ENCODE measurements around the gene TBC1D32. TPM values are rescaled to one million over a fixed set of nuclear protein-coding genes. Genes with fewer than 3 reads are reported as not detected.

The TBC1D32 gene
- total RNA-seq, 1 donor from 2014 or later: 24.2 TPM

- Mint-ChIP-seq H3K27me3 (ENCODE audit: unreplicated experiment) (no peaks in the 10 kb centered on the region), H3K9me3 (ENCODE audit: unreplicated experiment) (no peaks in the 10 kb centered on the region), H3K36me3 (ENCODE audit: unreplicated experiment) (peaks cover 9% of the 10 kb centered on the region), H3K27ac (ENCODE audit: unreplicated experiment) (no peak overlapping the region), H3K4me1 (ENCODE audit: low read depth, unreplicated experiment) (no peaks in the 10 kb centered on the region), H3K4me3 (ENCODE audit: unreplicated experiment) (no peak overlapping the region)
- no peak for DNase-seq
- TF ChIP-seq CTCF (IDR thresholded peaks at IDR 0.05; ENCODE audit: partially characterized antibody, unreplicated experiment): no peak
These were observed 172.4 kb downstream of the TBC1D32 start for GRCh38 chr6:121161886-121162285.

DNA sequence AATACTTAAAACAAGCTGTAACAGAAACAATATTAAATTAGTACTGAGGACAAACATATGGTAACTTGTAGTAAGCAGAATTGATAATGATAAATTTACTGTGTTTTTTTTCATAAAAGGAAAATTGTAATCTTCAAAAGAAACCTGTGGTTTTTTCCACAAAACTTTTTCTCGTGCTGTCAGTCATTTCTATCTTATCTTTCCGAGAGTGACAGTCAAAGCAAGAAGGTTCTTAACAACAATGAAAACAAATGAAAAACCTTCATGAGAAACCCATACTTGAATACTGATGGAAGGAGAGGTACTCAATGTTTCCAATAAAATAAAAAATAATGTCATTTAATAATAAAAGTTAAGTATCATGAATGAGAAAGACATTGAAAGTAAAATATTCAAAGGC lies 174.0 kb downstream of the TBC1D32 start:
- H3K27me3 Mint-ChIP-seq (ENCODE audit: unreplicated experiment): no peaks in the 10 kb centered on the region
- TF ChIP-seq CTCF (IDR thresholded peaks at IDR 0.05; ENCODE audit: partially characterized antibody, unreplicated experiment): no peak
- no peak overlapping the region for H3K27ac Mint-ChIP-seq (ENCODE audit: unreplicated experiment)
- H3K9me3 Mint-ChIP-seq (ENCODE audit: unreplicated experiment): no peaks in the 10 kb centered on the region
- H3K4me3 Mint-ChIP-seq (ENCODE audit: unreplicated experiment): no peak overlapping the region
- H3K4me1 Mint-ChIP-seq (ENCODE audit: low read depth, unreplicated experiment): no peaks in the 10 kb centered on the region
- DNase-seq: no peak
- peaks cover 9% of the 10 kb centered on the region for H3K36me3 Mint-ChIP-seq (ENCODE audit: unreplicated experiment)

DNA sequence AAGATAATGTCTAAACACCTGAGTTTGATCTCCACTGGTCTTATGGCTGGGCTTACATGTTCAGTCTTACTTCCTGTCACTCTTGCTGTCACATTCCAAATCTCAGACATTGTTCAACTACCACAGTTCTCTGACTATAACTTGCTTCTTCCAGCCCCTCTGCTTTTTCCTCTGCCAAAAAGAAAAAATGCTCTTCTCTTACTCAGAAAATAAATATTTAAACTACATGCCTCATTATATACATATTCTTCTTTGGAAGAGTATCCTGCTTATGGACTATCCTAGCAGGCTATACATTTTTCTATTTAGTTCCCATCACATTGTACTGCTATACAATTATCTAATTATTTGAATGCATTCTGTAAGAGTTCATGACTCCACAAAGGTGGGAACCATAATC lies 175.4 kb downstream of the TBC1D32 start:
- Mint-ChIP-seq H3K27me3 (ENCODE audit: unreplicated experiment) (no peaks in the 10 kb centered on the region), H3K4me1 (ENCODE audit: low read depth, unreplicated experiment) (no peaks in the 10 kb centered on the region), H3K9me3 (ENCODE audit: unreplicated experiment) (no peaks in the 10 kb centered on the region)

DNA sequence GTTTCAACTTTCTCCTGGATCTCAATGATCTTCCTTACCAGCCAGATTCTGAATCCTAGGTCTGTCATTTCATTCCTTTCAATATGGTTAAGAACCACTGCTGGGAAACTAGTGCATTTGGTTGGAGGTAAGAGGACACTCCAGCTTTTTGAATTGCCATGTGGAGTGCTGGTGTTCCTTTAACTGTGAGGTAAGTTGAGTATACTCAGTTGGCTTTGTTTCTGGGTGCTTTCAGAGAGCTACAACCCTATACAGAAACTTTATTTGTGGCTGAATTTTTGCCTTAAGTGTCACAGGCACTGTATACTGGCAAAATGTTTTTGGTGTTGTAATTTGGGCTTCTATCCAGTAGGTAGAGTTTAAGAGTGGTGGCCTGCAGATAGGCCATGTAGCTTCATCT lies 175.8 kb downstream of the TBC1D32 start:
- no peaks in the 10 kb centered on the region for H3K4me1 Mint-ChIP-seq (ENCODE audit: low read depth, unreplicated experiment)
- no peaks in the 10 kb centered on the region for H3K9me3 Mint-ChIP-seq (ENCODE audit: unreplicated experiment)
- H3K27ac Mint-ChIP-seq (ENCODE audit: unreplicated experiment): no peak overlapping the region
- no peak for TF ChIP-seq CTCF (IDR thresholded peaks at IDR 0.05; ENCODE audit: partially characterized antibody, unreplicated experiment)
- no peak for DNase-seq
- H3K4me3 Mint-ChIP-seq (ENCODE audit: unreplicated experiment): no peak overlapping the region
- H3K27me3 Mint-ChIP-seq (ENCODE audit: unreplicated experiment): no peaks in the 10 kb centered on the region
- H3K36me3 Mint-ChIP-seq (ENCODE audit: unreplicated experiment): peaks cover 16% of the 10 kb centered on the region

More for the DNA sequence above, 175.4 kb downstream of the TBC1D32 start:
- DNase-seq: no peak
- TF ChIP-seq CTCF (IDR thresholded peaks at IDR 0.05; ENCODE audit: partially characterized antibody, unreplicated experiment): no peak
- Mint-ChIP-seq H3K4me3 (ENCODE audit: unreplicated experiment) (no peak overlapping the region), H3K27ac (ENCODE audit: unreplicated experiment) (no peak overlapping the region), H3K36me3 (ENCODE audit: unreplicated experiment) (peaks cover 16% of the 10 kb centered on the region)

DNA sequence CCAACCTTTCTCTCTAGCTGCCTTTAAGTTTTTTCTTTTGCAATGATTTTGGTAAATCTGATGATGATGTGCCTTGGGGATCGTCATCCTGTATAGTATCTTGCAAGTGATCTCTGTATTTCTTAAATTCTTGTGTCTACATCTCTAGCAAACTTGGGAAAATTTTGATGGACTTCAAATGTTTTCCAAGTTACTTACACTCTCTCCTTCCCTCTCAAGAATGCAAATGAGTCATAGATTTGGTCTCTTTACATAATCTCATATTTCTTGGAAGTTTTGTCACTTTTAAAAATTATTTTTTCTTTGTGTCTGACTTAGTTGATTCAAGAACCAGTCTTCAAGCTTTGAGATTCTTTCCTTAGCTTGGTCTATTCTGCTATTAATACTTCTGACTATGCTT lies 176.4 kb downstream of the TBC1D32 start:
- DNase-seq: no peak
- H3K27ac Mint-ChIP-seq (ENCODE audit: unreplicated experiment): no peak overlapping the region
- no peaks in the 10 kb centered on the region for H3K4me1 Mint-ChIP-seq (ENCODE audit: low read depth, unreplicated experiment)
- H3K4me3 Mint-ChIP-seq (ENCODE audit: unreplicated experiment): no peak overlapping the region
- no peak for TF ChIP-seq CTCF (IDR thresholded peaks at IDR 0.05; ENCODE audit: partially characterized antibody, unreplicated experiment)
- H3K9me3 Mint-ChIP-seq (ENCODE audit: unreplicated experiment): no peaks in the 10 kb centered on the region
- peaks cover 19% of the 10 kb centered on the region for H3K36me3 Mint-ChIP-seq (ENCODE audit: unreplicated experiment)
- H3K27me3 Mint-ChIP-seq (ENCODE audit: unreplicated experiment): no peaks in the 10 kb centered on the region

Measured in glutamatergic neuron (in vitro differentiated cells).